Keratinocyte (primary cell): ENCODE measurements around the gene EEPD1. TPM values are rescaled to one million over a fixed set of nuclear protein-coding genes. Genes with fewer than 3 reads are reported as not detected.
"Not testable (repeated sequence)": the region's sequence is repeated elsewhere in the genome, so short reads cannot be mapped to it uniquely, and the experiment has no call there.

Experiments
- DNase-seq: peaks from one replicate; pipeline ENCODE4 v3.0.0-alpha.2; 2011; ENCODE audit warnings: low read depth, missing footprints, low spot score
- FAIRE-seq: peaks from 2 replicates; lab custom pipeline; 2011; peaks lifted over from hg19 to GRCh38; lab: Jason Lieb, UNC
- H2AFZ ChIP-seq: 2 replicates; pipeline ENCODE4 v1.6.0; 2012; ENCODE audit warnings: low read length, control low read depth, inconsistent platforms; ENCODE audit not compliant: control insufficient read depth
- H3K27ac ChIP-seq: 2 replicates; pipeline ENCODE4 v1.5.1; 2011; ENCODE audit warnings: low read length; ENCODE audit not compliant: control insufficient read depth, insufficient read depth
- H3K27me3 ChIP-seq: 3 replicates; pipeline ENCODE4 v1.6.0; 2011; ENCODE audit warnings: low read length; ENCODE audit not compliant: control insufficient read depth, insufficient read depth; ENCODE audit errors: extremely low read depth
- H3K36me3 ChIP-seq, 2 experiments: 2 replicates in 1 of 2; 3 replicates in 1 of 2; pipeline ENCODE4 v1.5.1; 2011; ENCODE audit warnings: low read length in 2 of 2, mild to moderate bottlenecking in 1 of 2; ENCODE audit not compliant: control insufficient read depth in 2 of 2, insufficient read depth in 2 of 2; ENCODE audit errors: extremely low read depth in 1 of 2
- H3K4me1 ChIP-seq: 3 replicates; pipeline ENCODE4 v1.5.1; 2011; ENCODE audit warnings: low read length; ENCODE audit not compliant: control insufficient read depth, insufficient read depth; ENCODE audit errors: extremely low read depth
- H3K4me2 ChIP-seq: 3 replicates; pipeline ENCODE4 v1.6.0; 2011; ENCODE audit warnings: low read depth, low read length; ENCODE audit not compliant: control insufficient read depth, insufficient read depth; ENCODE audit errors: extremely low read depth
- H3K4me3 ChIP-seq, 3 experiments: fragments of 200-600 bp in 1 of 3; sonication (generic) in 1 of 3; 2 replicates in 2 of 3; 3 replicates in 1 of 3; pipeline ENCODE4 v1.5.1; 2011 to 2016; ENCODE audit warnings: low read length in 3 of 3, mild to moderate bottlenecking in 3 of 3, control low read depth in 2 of 3, inconsistent platforms in 1 of 3, low read depth in 1 of 3, mixed read lengths in 1 of 3, mixed run types in 1 of 3, moderate library complexity in 1 of 3; ENCODE audit not compliant: control insufficient read depth in 2 of 3, insufficient read depth in 2 of 3; ENCODE audit errors: extremely low read depth in 1 of 3
- H3K79me2 ChIP-seq: 2 replicates; pipeline ENCODE4 v1.6.0; 2012; ENCODE audit warnings: low read length; ENCODE audit not compliant: control insufficient read depth, insufficient read depth
- H3K9ac ChIP-seq: 3 replicates; pipeline ENCODE4 v1.6.0; 2011; ENCODE audit warnings: low read length; ENCODE audit not compliant: control insufficient read depth, insufficient read depth; ENCODE audit errors: extremely low read depth
- H3K9me1 ChIP-seq: 3 replicates; pipeline ENCODE4 v1.6.0; 2011; ENCODE audit warnings: low read length; ENCODE audit not compliant: control insufficient read depth, insufficient read depth; ENCODE audit errors: extremely low read depth
- H3K9me3 ChIP-seq: 2 replicates; pipeline ENCODE4 v1.5.1; 2012; ENCODE audit warnings: low read depth, low read length; ENCODE audit not compliant: control insufficient read depth
- H4K20me1 ChIP-seq: 3 replicates; pipeline ENCODE4 v1.6.0; 2011; ENCODE audit warnings: low read length; ENCODE audit not compliant: control insufficient read depth, insufficient read depth; ENCODE audit errors: extremely low read depth
- CTCF ChIP-seq, 3 experiments: IDR thresholded peaks in 1 of 3; conservative IDR thresholded peaks in 1 of 3; optimal IDR thresholded peaks in 1 of 3; 2 replicates in 2 of 3; 3 replicates in 1 of 3; pipeline versions ENCODE3 to v1.5.1; 2011; ENCODE audit warnings: low read length in 3 of 3, mild to moderate bottlenecking in 3 of 3, moderate library complexity in 2 of 3, control low read depth in 1 of 3, inconsistent platforms in 1 of 3; ENCODE audit not compliant: insufficient read depth in 2 of 3; ENCODE audit errors: extremely low read depth in 1 of 3
- EZH2 ChIP-seq: IDR thresholded peaks from one replicate; pipeline ENCODE4 v1.6.1; 2012; ENCODE audit warnings: inconsistent platforms, mild to moderate bottlenecking, low read length, moderate library complexity
- dilution Hi-C: fragments of 300-500 bp; cut with MboI; formaldehyde crosslinking; loops from one replicate; pipeline ENCODE4 v1.7.0; 2020; ENCODE audit warnings: low sequenced_read_pairs; ENCODE audit not compliant: extremely low pct_ligation_motif_present
- polyA plus RNA-seq, 5 experiments: library from polyadenylated mRNA; depleted of rRNA in 3 of 5; stranded (reverse) in 3 of 5; stranded (forward) in 1 of 5; unstranded in 1 of 5; fragments of >200 nt; gene quantifications; 1 replicate in 1 of 5; 2 replicates in 3 of 5; 3 replicates in 1 of 5; pipeline versions ENCODE4 v1.2.1 to v1.2.3, GENCODE V29; 2011 to 2012; ENCODE audit warnings: missing spikeins in 2 of 5, low read depth in 1 of 5, low replicate concordance in 1 of 5

The EEPD1 gene
- polyA plus RNA-seq, 1 donor (not counting 4 experiments of a cell fraction or from before 2014, with no cell fraction given) = 1.2 TPM

GRCh38 chr7:36249091-36249490, 96.0 kb downstream of the EEPD1 start:
- H3K9ac ChIP-seq = no peak overlapping the region
- no peaks in the 10 kb centered on the region for H4K20me1 ChIP-seq
- no peaks in the 10 kb centered on the region for H3K9me3 ChIP-seq
- FAIRE-seq (no peak), DNase-seq (no peak)
- TF ChIP-seq CTCF (optimal IDR thresholded peaks at IDR 0.05 in 1 of 3, IDR thresholded peaks at IDR 0.05 in 1 of 3, conservative IDR thresholded peaks at IDR 0.05 in 1 of 3; ENCODE audit: extremely low read depth in 1 of 3, insufficient read depth in 2 of 3, low read length in 3 of 3) (no peak), EZH2 (no peak)
- H3K36me3 ChIP-seq = no peaks in the 10 kb centered on the region
- dilution Hi-C loops = no loop called here
- H3K27me3 ChIP-seq = no peaks in the 10 kb centered on the region
- no peak overlapping the region for H3K4me3 ChIP-seq
- no peaks in the 10 kb centered on the region for H3K4me1 ChIP-seq
- no peak overlapping the region for H3K27ac ChIP-seq
- H3K79me2 ChIP-seq = no peaks in the 10 kb centered on the region
- H3K9me1 ChIP-seq = no peaks in the 10 kb centered on the region
- no peak overlapping the region for H3K4me2 ChIP-seq
- H2AFZ ChIP-seq = no peak overlapping the region

GRCh38 chr7:36253699-36254098, 100.6 kb downstream of the EEPD1 start:
- no peaks in the 10 kb centered on the region for H3K9me1 ChIP-seq
- no peaks in the 10 kb centered on the region for H3K79me2 ChIP-seq
- no peak overlapping the region for H3K27ac ChIP-seq
- H3K36me3 ChIP-seq = no peaks in the 10 kb centered on the region
- TF ChIP-seq CTCF (optimal IDR thresholded peaks at IDR 0.05 in 1 of 3, IDR thresholded peaks at IDR 0.05 in 1 of 3, conservative IDR thresholded peaks at IDR 0.05 in 1 of 3; ENCODE audit: extremely low read depth in 1 of 3, insufficient read depth in 2 of 3, low read length in 3 of 3) = no peak
- FAIRE-seq (no peak), DNase-seq (no peak)
- no peak overlapping the region for H3K4me2 ChIP-seq
- H3K9ac ChIP-seq = no peak overlapping the region
- dilution Hi-C loops = no loop called here
- no peak overlapping the region for H2AFZ ChIP-seq
- no peaks in the 10 kb centered on the region for H4K20me1 ChIP-seq
- H3K9me3 ChIP-seq = no peaks in the 10 kb centered on the region
- no peaks in the 10 kb centered on the region for H3K27me3 ChIP-seq
- H3K4me1 ChIP-seq = no peaks in the 10 kb centered on the region
- H3K4me3 ChIP-seq = no peak overlapping the region

- not testable (repeated sequence) for H2AFZ ChIP-seq
Observed at GRCh38 chr7:36258510-36259259, 105.6 kb downstream of the EEPD1 start.

More at GRCh38 chr7:36258510-36259259, 105.6 kb downstream of the EEPD1 start:
- H3K9me1 ChIP-seq, H4K20me1 ChIP-seq, H3K9me3 ChIP-seq, H3K36me3 ChIP-seq, H3K4me1 ChIP-seq, H3K4me2 ChIP-seq, DNase-seq, H3K79me2 ChIP-seq, dilution Hi-C loops, FAIRE-seq, H3K27ac ChIP-seq, H3K4me3 ChIP-seq, H3K27me3 ChIP-seq, H3K9ac ChIP-seq: not testable (repeated sequence)
